C4-2B (cell line): ENCODE data around the gene SFT2D3.

ENCODE experiments used
- ZFX ChIP-seq: fragments of 450-650 bp; IDR thresholded peaks from 2 replicates; pipeline ENCODE4 v1.6.1; 2017
- TF ChIP-seq, protein P1 (sequence below): fragments of 450-650 bp; conservative IDR thresholded peaks from 2 replicates; pipeline ENCODE4 v1.5.1; 2017; ENCODE audit warnings: mild to moderate bottlenecking

DNA sequence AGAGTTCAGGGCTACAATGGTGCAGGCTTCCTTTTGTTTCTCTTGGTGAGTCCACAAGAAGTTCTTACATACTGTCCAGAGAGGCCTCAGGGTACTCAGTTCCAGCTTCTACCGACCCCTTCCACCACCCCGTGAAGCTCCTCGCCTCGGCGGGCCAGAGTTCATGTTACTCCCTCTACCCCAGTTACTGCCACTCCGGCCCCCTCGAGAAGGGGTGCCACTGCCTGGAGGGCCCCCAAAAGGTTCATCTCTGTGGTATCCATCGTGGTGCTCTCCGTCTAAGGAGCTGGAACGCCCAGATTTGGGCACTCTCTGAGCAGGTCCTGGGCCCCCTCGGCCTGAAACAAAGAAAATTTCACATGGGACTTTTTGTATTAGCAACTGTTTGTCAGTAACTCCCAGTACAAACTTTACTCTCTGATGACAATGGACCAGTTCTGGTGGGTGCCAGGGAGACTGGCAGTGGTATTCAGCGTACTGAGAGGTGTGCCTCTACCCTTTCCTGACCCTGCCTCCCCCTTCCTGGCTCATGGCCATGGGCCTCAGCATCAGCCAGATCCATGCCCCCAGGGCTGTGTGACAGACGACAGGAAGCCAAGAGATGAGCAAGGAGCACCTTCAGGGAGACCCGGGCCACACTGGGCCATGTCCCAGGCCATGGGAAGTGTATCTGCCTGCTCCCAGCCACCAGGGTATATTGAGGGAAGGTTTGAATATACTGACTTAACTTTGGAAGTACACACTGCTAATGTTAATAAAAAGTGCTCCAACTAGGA lies 5.1 kb downstream of the SFT2D3 start:
- TF ChIP-seq, protein P1, sequence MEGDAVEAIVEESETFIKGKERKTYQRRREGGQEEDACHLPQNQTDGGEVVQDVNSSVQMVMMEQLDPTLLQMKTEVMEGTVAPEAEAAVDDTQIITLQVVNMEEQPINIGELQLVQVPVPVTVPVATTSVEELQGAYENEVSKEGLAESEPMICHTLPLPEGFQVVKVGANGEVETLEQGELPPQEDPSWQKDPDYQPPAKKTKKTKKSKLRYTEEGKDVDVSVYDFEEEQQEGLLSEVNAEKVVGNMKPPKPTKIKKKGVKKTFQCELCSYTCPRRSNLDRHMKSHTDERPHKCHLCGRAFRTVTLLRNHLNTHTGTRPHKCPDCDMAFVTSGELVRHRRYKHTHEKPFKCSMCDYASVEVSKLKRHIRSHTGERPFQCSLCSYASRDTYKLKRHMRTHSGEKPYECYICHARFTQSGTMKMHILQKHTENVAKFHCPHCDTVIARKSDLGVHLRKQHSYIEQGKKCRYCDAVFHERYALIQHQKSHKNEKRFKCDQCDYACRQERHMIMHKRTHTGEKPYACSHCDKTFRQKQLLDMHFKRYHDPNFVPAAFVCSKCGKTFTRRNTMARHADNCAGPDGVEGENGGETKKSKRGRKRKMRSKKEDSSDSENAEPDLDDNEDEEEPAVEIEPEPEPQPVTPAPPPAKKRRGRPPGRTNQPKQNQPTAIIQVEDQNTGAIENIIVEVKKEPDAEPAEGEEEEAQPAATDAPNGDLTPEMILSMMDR: no peak
- no peak for TF ChIP-seq ZFX
